OCI-LY7 (cell line): ENCODE data around the gene SNX19. TPM values are rescaled to one million over a fixed set of nuclear protein-coding genes. Genes with fewer than 3 reads are reported as not detected.

ENCODE experiments used
- BruUV-seq: library from RNA; stranded (reverse); fragments of 400-500 nt; replicated peaks from 2 replicates; lab custom pipeline; 2021; lab: Mats Ljungman, UMichigan
- CTCF ChIA-PET: fragments of 300-600 bp; sonication (Branson Sonifier 250); formaldehyde crosslinking; loops from one replicate; lab custom pipeline; 2022; ENCODE audit warnings: antibody characterized with exemption; ENCODE audit not compliant: unreplicated experiment; lab: Charles Lee
- POLR2A ChIA-PET: fragments of 300-600 bp; sonication (Branson Sonifier 250); formaldehyde crosslinking; loops from one replicate; lab custom pipeline; 2022; ENCODE audit warnings: antibody characterized with exemption; lab: Charles Lee
- DNase-seq: peaks from one replicate; pipeline ENCODE4 v3.0.0-alpha.2; 2015; ENCODE audit warnings: low spot score
- H2AFZ ChIP-seq: fragments of 200-600 bp; sonication (generic), shearing (Covaris generic); 2 replicates; pipeline ENCODE4 v1.6.1; 2014; ENCODE audit warnings: mild to moderate bottlenecking, antibody characterized with exemption, low read length, moderate library complexity
- H3K27ac ChIP-seq: fragments of 200-600 bp; sonication (generic); 2 replicates; pipeline ENCODE4 v1.5.1; 2014; ENCODE audit warnings: mixed run types, low read depth, mild to moderate bottlenecking, moderate library complexity, low read length, inconsistent platforms; ENCODE audit not compliant: poor library complexity, severe bottlenecking
- H3K36me3 ChIP-seq: fragments of 200-600 bp; sonication (generic); 2 replicates; pipeline ENCODE4 v1.6.1; 2014; ENCODE audit warnings: mild to moderate bottlenecking, antibody characterized with exemption, low read length, moderate library complexity, mixed read lengths; ENCODE audit not compliant: insufficient read depth
- H3K4me1 ChIP-seq: fragments of 200-600 bp; sonication (generic); 2 replicates; pipeline ENCODE4 v1.5.1; 2014; ENCODE audit warnings: mild to moderate bottlenecking, low read length; ENCODE audit not compliant: insufficient read depth, poor library complexity, severe bottlenecking
- H3K4me2 ChIP-seq: fragments of 200-600 bp; sonication (generic); 2 replicates; pipeline ENCODE4 v1.6.1; 2014; ENCODE audit warnings: mild to moderate bottlenecking, low read length
- H3K4me3 ChIP-seq: fragments of 200-600 bp; sonication (generic); 2 replicates; pipeline ENCODE4 v1.5.1; 2014; ENCODE audit warnings: mild to moderate bottlenecking, low read depth, low read length; ENCODE audit not compliant: poor library complexity, severe bottlenecking
- H3K79me2 ChIP-seq: fragments of 200-600 bp; sonication (generic); 2 replicates; pipeline ENCODE4 v1.6.1; 2016; ENCODE audit warnings: low read depth, mild to moderate bottlenecking, low read length, moderate library complexity, mixed read lengths; ENCODE audit not compliant: insufficient read depth
- H3K9me2 ChIP-seq: fragments of 200-600 bp; sonication (generic); 2 replicates; pipeline ENCODE4 v1.6.1; 2016; ENCODE audit warnings: mild to moderate bottlenecking, low read length, mixed read lengths; ENCODE audit not compliant: insufficient read depth
- H3K9me3 ChIP-seq: fragments of 200-600 bp; sonication (generic); 2 replicates; pipeline ENCODE4 v1.6.1; 2014; ENCODE audit warnings: mild to moderate bottlenecking, mixed run types, low read length, mixed read lengths
- H4K20me1 ChIP-seq: fragments of 200-600 bp; sonication (generic); 2 replicates; pipeline ENCODE4 v1.6.1; 2014; ENCODE audit warnings: mild to moderate bottlenecking, antibody characterized with exemption, low read length, moderate library complexity, mixed read lengths; ENCODE audit not compliant: insufficient read depth
- EZH2phosphoT487 ChIP-seq: fragments of 200-600 bp; sonication (generic); IDR thresholded peaks from 2 replicates; pipeline ENCODE4 v1.6.1; 2018; ENCODE audit warnings: low read depth, borderline replicate concordance, mild to moderate bottlenecking, mixed run types, antibody characterized with exemption, low read length, moderate library complexity, mixed read lengths
- intact Hi-C: fragments of 100-400 bp; cut with micrococcal nuclease; formaldehyde crosslinking; loops from one replicate; pipeline ENCODE4 v1.10.0; 2022; ENCODE audit not compliant: unreplicated experiment
- total RNA-seq, 2 experiments: library from RNA; depleted of rRNA in 1 of 2; stranded (reverse); fragments of >200 nt in 1 of 2; shearing (Covaris generic) in 1 of 2; gene quantifications; 2 replicates each; pipeline ENCODE4 v1.2.3, GENCODE V29; 2014 to 2022
- TF ChIP-seq, protein P1 (sequence below): fragments of 200-600 bp; sonication (generic); conservative IDR thresholded peaks from 2 replicates; pipeline ENCODE4 v1.5.1; 2014; ENCODE audit warnings: mild to moderate bottlenecking, antibody characterized with exemption, low read length, moderate library complexity, mixed read lengths

The SNX19 gene
- total RNA-seq, 2 experiments from 2014 or later, result 35.0 to 35.8 TPM

DNA sequence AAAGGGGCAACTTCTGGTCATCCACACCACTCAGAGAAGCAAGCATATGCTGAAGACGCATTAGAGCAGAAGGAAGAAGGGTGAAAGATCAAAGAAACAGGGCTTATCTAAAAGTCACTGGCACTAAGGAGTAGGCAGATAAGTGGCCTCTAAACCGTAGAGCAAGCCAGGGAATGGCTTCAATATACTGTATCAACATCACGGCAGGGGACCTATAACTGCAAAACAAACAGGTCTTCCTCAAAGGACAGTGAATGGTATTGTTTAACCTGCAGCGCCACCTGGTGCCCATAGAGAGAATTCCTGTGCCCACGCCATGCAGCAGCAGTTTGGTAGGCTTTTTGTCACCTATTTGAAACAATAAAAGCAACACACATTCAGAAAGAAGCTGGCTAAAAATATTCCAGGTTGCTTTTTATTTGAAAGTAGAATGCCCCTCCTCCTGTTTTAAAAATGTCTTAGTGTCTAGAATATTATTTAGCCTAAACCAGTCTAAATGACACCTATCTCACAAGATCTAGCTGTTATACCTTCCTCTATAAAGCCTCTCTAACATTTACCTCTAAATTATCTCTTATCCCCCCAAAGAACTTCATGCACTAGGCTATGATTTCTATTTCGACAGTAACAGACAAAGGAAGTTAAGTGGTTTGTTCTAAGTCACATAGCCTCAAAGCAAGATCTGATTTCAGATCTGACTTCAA, 21.8 kb downstream of the SNX19 start:
- ChIA-PET POLR2A (no interaction called here), CTCF (interaction anchor here (0.8 to 1.4 kb wide), 2 partner anchors 15 to 22 kb away, joined by 3 to 5 read pairs; partner anchors contain the start of gene SNX19)
- H3K27ac ChIP-seq, result no peak overlapping the region
- H3K79me2 ChIP-seq, result no peaks in the 10 kb centered on the region
- no peak overlapping the region for H3K4me2 ChIP-seq
- BruUV-seq, result no TSS peak
- H3K4me3 ChIP-seq, result no peak overlapping the region
- peaks cover 82% of the 10 kb centered on the region for H3K36me3 ChIP-seq
- peak; percentile 67 for DNase-seq
- H2AFZ ChIP-seq, result no peak overlapping the region
- no peak for TF ChIP-seq EZH2phosphoT487
- TF ChIP-seq, protein P1, sequence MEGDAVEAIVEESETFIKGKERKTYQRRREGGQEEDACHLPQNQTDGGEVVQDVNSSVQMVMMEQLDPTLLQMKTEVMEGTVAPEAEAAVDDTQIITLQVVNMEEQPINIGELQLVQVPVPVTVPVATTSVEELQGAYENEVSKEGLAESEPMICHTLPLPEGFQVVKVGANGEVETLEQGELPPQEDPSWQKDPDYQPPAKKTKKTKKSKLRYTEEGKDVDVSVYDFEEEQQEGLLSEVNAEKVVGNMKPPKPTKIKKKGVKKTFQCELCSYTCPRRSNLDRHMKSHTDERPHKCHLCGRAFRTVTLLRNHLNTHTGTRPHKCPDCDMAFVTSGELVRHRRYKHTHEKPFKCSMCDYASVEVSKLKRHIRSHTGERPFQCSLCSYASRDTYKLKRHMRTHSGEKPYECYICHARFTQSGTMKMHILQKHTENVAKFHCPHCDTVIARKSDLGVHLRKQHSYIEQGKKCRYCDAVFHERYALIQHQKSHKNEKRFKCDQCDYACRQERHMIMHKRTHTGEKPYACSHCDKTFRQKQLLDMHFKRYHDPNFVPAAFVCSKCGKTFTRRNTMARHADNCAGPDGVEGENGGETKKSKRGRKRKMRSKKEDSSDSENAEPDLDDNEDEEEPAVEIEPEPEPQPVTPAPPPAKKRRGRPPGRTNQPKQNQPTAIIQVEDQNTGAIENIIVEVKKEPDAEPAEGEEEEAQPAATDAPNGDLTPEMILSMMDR, result peak; percentile 94
- H3K9me2 ChIP-seq, result no peaks in the 10 kb centered on the region
- no peaks in the 10 kb centered on the region for H3K9me3 ChIP-seq
- no peaks in the 10 kb centered on the region for H4K20me1 ChIP-seq
- intact Hi-C loops, result no loop called here
- H3K4me1 ChIP-seq, result no peaks in the 10 kb centered on the region

GRCh38 chr11:130892861-130893260, 23.4 kb downstream of the SNX19 start:
- Histone ChIP-seq H3K9me3 (no peaks in the 10 kb centered on the region), H3K4me3 (no peak overlapping the region), H3K4me2 (no peak overlapping the region), H3K27ac (no peak overlapping the region), H4K20me1 (no peaks in the 10 kb centered on the region), H2AFZ (no peak overlapping the region), H3K4me1 (no peaks in the 10 kb centered on the region), H3K79me2 (no peaks in the 10 kb centered on the region), H3K36me3 (peaks cover 79% of the 10 kb centered on the region), H3K9me2 (no peaks in the 10 kb centered on the region)
- TF ChIP-seq, protein P1, result no peak
- TF ChIP-seq EZH2phosphoT487, result no peak
- intact Hi-C loops, result no loop called here
- DNase-seq, result no peak
- POLR2A ChIA-PET, result no interaction called here
- CTCF ChIA-PET, result no interaction called here
- BruUV-seq, result no TSS peak

- Histone ChIP-seq H3K4me1 (no peaks in the 10 kb centered on the region), H3K4me2 (no peak overlapping the region), H3K4me3 (no peak overlapping the region), H3K27ac (no peak overlapping the region), H3K36me3 (peaks cover 78% of the 10 kb centered on the region), H3K79me2 (no peaks in the 10 kb centered on the region), H3K9me2 (no peaks in the 10 kb centered on the region), H4K20me1 (no peaks in the 10 kb centered on the region), H3K9me3 (no peaks in the 10 kb centered on the region), H2AFZ (no peak overlapping the region)
- ChIA-PET CTCF (no interaction called here), POLR2A (interaction anchor here (0.6 to 1.0 kb wide), 2 partner anchors 11 to 20 kb away, joined by 3 read pairs; no protein-coding TSS in a partner anchor)
- DNase-seq, result no peak
- intact Hi-C loops, result no loop called here
- no TSS peak for BruUV-seq
- no peak for TF ChIP-seq EZH2phosphoT487
- TF ChIP-seq, protein P1, result no peak
Measured at GRCh38 chr11:130891326-130891725, 25.0 kb downstream of the SNX19 start.
